Peyer's patch (tissue), 4 donors: ENCODE results near the gene LAMA5. TPM values are rescaled to one million over a fixed set of nuclear protein-coding genes. Genes with fewer than 3 reads are reported as not detected.

ENCODE experiments used
- DNase-seq, 3 donors: peaks; one replicate each; pipeline ENCODE4 v3.0.0-alpha.2; 2017 to 2019
- H3K27ac ChIP-seq, 4 donors: fragments of 200-600 bp; sonication (generic); one replicate each; pipeline ENCODE4 v1.5.1; 2016 to 2019
- H3K27me3 ChIP-seq, 2 donors: fragments of 200-600 bp; sonication (generic); one replicate each; pipeline ENCODE4 v1.5.1; 2019
- H3K36me3 ChIP-seq, 3 donors: fragments of 200-600 bp; sonication (generic); one replicate each; pipeline ENCODE4 v1.5.1; 2016 to 2019
- H3K4me1 ChIP-seq, 4 donors: fragments of 200-600 bp; sonication (generic); one replicate each; pipeline ENCODE4 v1.5.1; 2016 to 2019
- H3K4me3 ChIP-seq, 4 donors: fragments of 200-600 bp; sonication (generic); 1 replicate in 3 of 4; 2 replicates in 1 of 4; pipeline ENCODE4 v1.5.1; 2016 to 2019; ENCODE audit warnings: mild to moderate bottlenecking in 1 of 4
- H3K9me3 ChIP-seq, 4 donors: fragments of 200-600 bp; sonication (generic); one replicate each; pipeline ENCODE4 v1.5.1; 2016 to 2019; ENCODE audit warnings: mild to moderate bottlenecking in 1 of 4
- CTCF ChIP-seq, 6 experiments: fragments of 450-650 bp in 4 of 6; fragments of 200-600 bp in 2 of 6; sonication (generic) in 1 of 6; IDR thresholded peaks; one replicate each; pipeline ENCODE4 v1.5.1; 2017 to 2019; ENCODE audit warnings: antibody characterized with exemption in 6 of 6, mild to moderate bottlenecking in 3 of 6, moderate library complexity in 1 of 6
- POLR2A ChIP-seq, 2 donors: fragments of 450-650 bp; IDR thresholded peaks; one replicate each; pipeline ENCODE4 v1.5.1; 2017; ENCODE audit warnings: antibody characterized with exemption in 2 of 2, mild to moderate bottlenecking in 2 of 2, moderate library complexity in 2 of 2
- total RNA-seq, 4 donors: library from RNA; depleted of rRNA; stranded (reverse); fragments of >200 nt; gene quantifications; one replicate each; pipeline ENCODE4 v1.1.0, GENCODE V29; 2016

LAMA5 gene
- total RNA-seq, 4 donors from 2014 or later: 31.2 to 328 (median 87.3) TPM

- H3K36me3 ChIP-seq: peaks cover 0 to 5% (median 0%) of the 10 kb centered on the region in 3 donors
- no peak overlapping the region for H3K4me3 ChIP-seq
These were observed 24.2 kb downstream of the LAMA5 start for GRCh38 chr20:62342910-62343309.

GRCh38 chr20:62339647-62340062 lies 27.5 kb downstream of the LAMA5 start:
- H3K36me3 ChIP-seq: peaks cover 0 to 21% (median 0%) of the 10 kb centered on the region in 3 donors
- H3K27ac ChIP-seq: peak overlapping the region in 2 of 4 donors; percentile 75 to 85

More at GRCh38 chr20:62342910-62343309, 24.2 kb downstream of the LAMA5 start:
- H3K9me3 ChIP-seq: no peaks in the 10 kb centered on the region
- peaks cover 0 to 4% (median 0%) of the 10 kb centered on the region in 4 donors for H3K4me1 ChIP-seq
- H3K27me3 ChIP-seq: no peaks in the 10 kb centered on the region
- TF ChIP-seq CTCF (IDR thresholded peaks at IDR 0.05) (no peak), POLR2A (IDR thresholded peaks at IDR 0.05) (no peak)
- peak overlapping the region in 1 of 4 donors; percentile 56 for H3K27ac ChIP-seq
- no peak for DNase-seq

GRCh38 chr20:62338294-62338620 lies 28.9 kb downstream of the LAMA5 start:
- TF ChIP-seq CTCF (IDR thresholded peaks at IDR 0.05): no peak
- TF ChIP-seq POLR2A (IDR thresholded peaks at IDR 0.05): no peak
- Histone ChIP-seq H3K27ac (peak overlapping the region in 3 of 4 donors; percentile 13 to 85 (median 32)), H3K27me3 (no peaks in the 10 kb centered on the region), H3K4me3 (no peak overlapping the region), H3K9me3 (no peaks in the 10 kb centered on the region), H3K36me3 (peaks cover 0 to 24% (median 0%) of the 10 kb centered on the region in 3 donors), H3K4me1 (peaks cover 0 to 13% (median 2%) of the 10 kb centered on the region in 4 donors)
- DNase-seq: no peak

More at GRCh38 chr20:62339647-62340062, 27.5 kb downstream of the LAMA5 start:
- Histone ChIP-seq H3K27me3 (no peaks in the 10 kb centered on the region), H3K9me3 (no peaks in the 10 kb centered on the region), H3K4me3 (peak overlapping the region in 2 of 4 donors; percentile 15 to 20), H3K4me1 (peaks cover 0 to 13% (median 2%) of the 10 kb centered on the region in 4 donors)
- peak in 2 of 3 donors; percentile 81 to 83 for DNase-seq
- no peak for TF ChIP-seq CTCF (IDR thresholded peaks at IDR 0.05)
- no peak for TF ChIP-seq POLR2A (IDR thresholded peaks at IDR 0.05)

GRCh38 chr20:62337558-62338293 lies 29.4 kb downstream of the LAMA5 start:
- TF ChIP-seq POLR2A (IDR thresholded peaks at IDR 0.05): no peak
- no peak for TF ChIP-seq CTCF (IDR thresholded peaks at IDR 0.05)
- Histone ChIP-seq H3K36me3 (peaks cover 0 to 30% (median 0%) of the 10 kb centered on the region in 3 donors), H3K4me1 (peaks cover 0 to 13% (median 2%) of the 10 kb centered on the region in 4 donors), H3K9me3 (no peaks in the 10 kb centered on the region), H3K27me3 (no peaks in the 10 kb centered on the region), H3K27ac (peak overlapping the region in 3 of 4 donors; percentile 13 to 85 (median 32)), H3K4me3 (no peak overlapping the region)
- DNase-seq: peak in 2 of 3 donors; percentile 87 to 90

- H3K36me3 ChIP-seq: peaks cover 0 to 31% (median 0%) of the 10 kb centered on the region in 3 donors
- no peak overlapping the region for H3K4me3 ChIP-seq
- peak overlapping the region in 2 of 4 donors; percentile 60 to 85 for H3K27ac ChIP-seq
- no peak for DNase-seq
- no peaks in the 10 kb centered on the region for H3K9me3 ChIP-seq
- peaks cover 0 to 13% (median 2%) of the 10 kb centered on the region in 4 donors for H3K4me1 ChIP-seq
- TF ChIP-seq CTCF (IDR thresholded peaks at IDR 0.05) (no peak), POLR2A (IDR thresholded peaks at IDR 0.05) (no peak)
- no peaks in the 10 kb centered on the region for H3K27me3 ChIP-seq
These were observed 30.1 kb downstream of the LAMA5 start for GRCh38 chr20:62336775-62337557.
